Transverse colon (tissue), 4 donors: ENCODE data around the gene LEP.

Source experiments
- CTCF ChIP-seq, 5 experiments: fragments of 200-600 bp in 3 of 5; fragments of 450-650 bp in 2 of 5; sonication (generic) in 3 of 5; IDR thresholded peaks; 1 replicate in 2 of 5; 2 replicates in 3 of 5; pipeline ENCODE4 v1.5.1; 2016 to 2017; ENCODE audit warnings: antibody characterized with exemption in 5 of 5, inconsistent platforms in 3 of 5, mild to moderate bottlenecking in 2 of 5, moderate library complexity in 1 of 5
- POLR2A ChIP-seq: fragments of 450-650 bp; IDR thresholded peaks from one replicate; pipeline ENCODE4 v1.6.1; 2016; ENCODE audit warnings: antibody characterized with exemption, mild to moderate bottlenecking, moderate library complexity
- POLR2AphosphoS5 ChIP-seq, 3 donors: sonication (generic); formaldehyde crosslinking; IDR thresholded peaks; one replicate each; pipeline ENCODE4 v1.6.1; 2016; ENCODE audit warnings: antibody characterized with exemption in 3 of 3

GRCh38 chr7:128270826-128271272 lies 29.8 kb downstream of the LEP start:
- TF ChIP-seq CTCF (IDR thresholded peaks at IDR 0.05) (no peak), POLR2AphosphoS5 (IDR thresholded peaks at IDR 0.05) (no peak), POLR2A (no peak)
